ENCODE results near the gene RAVER1.

Gene RAVER1

DNA sequence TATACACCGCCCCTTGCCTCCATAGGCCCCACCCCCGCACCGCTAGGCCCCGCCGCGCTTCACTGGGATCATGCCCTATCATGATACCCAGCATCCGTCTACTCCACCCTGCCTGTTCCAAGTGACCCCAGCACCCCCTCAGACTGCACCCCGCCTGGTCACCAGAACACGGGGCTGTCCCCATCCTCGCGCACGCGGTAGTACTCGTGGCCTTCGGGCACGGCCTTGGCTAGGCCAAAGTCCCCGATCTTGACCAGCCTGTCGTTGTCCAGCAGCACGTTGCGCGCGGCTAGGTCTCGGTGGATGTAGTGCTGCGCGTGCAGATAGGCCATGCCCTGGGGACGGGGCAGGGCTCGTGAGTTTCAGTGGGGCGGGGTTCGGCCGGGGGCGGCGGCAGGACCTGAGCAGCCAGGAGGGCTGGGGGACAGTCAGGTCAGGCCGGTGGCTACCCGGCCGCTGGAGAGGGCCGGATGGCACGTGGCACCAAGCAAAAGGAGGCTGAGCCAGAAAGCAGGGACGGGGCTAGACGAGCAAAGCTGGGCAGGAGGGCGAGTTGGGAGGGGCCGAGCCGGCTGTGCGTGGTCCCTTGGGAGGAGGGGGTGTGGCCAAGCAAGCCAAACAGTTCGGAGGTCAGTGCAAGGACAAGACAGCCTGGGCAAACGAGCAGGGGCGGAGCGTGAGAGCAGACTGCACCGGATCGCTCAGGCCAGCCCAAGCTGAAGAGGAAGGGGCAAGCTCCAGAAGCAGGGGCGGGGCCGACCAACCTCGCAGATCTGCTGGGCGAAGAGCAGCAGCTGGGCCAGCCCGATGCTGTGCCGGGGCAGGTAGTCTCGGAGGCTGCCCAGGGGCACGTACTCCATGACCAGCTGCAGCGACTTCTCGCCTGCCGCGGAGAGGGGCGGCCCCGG lies 19.7 kb upstream of the RAVER1 start:
- no peak overlapping the region for H3K4me3 ChIP-seq (ENCODE audit: low read depth, low read length)
- TF ChIP-seq, protein P1, sequence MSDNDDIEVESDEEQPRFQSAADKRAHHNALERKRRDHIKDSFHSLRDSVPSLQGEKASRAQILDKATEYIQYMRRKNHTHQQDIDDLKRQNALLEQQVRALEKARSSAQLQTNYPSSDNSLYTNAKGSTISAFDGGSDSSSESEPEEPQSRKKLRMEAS (IDR thresholded peaks at IDR 0.05; ENCODE audit: low read depth, low read length): 0 out of 2 replicates have a peak, but pooled peaks have one; percentile 8
- TF ChIP-seq POLR2A (IDR thresholded peaks at IDR 0.05; ENCODE audit: extremely low read depth, insufficient read length) (no peak), MYC (IDR thresholded peaks at IDR 0.05; ENCODE audit: low read depth, low read length) (no peak; the same call in 1 of the 2 replicates)
- TF ChIP-seq, protein P2, sequence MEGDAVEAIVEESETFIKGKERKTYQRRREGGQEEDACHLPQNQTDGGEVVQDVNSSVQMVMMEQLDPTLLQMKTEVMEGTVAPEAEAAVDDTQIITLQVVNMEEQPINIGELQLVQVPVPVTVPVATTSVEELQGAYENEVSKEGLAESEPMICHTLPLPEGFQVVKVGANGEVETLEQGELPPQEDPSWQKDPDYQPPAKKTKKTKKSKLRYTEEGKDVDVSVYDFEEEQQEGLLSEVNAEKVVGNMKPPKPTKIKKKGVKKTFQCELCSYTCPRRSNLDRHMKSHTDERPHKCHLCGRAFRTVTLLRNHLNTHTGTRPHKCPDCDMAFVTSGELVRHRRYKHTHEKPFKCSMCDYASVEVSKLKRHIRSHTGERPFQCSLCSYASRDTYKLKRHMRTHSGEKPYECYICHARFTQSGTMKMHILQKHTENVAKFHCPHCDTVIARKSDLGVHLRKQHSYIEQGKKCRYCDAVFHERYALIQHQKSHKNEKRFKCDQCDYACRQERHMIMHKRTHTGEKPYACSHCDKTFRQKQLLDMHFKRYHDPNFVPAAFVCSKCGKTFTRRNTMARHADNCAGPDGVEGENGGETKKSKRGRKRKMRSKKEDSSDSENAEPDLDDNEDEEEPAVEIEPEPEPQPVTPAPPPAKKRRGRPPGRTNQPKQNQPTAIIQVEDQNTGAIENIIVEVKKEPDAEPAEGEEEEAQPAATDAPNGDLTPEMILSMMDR (IDR thresholded peaks at IDR 0.05; ENCODE audit: low read depth, low read length): no peak
- DNase-seq (ENCODE audit: low read depth): peak; percentile 70

GRCh38 chr19:10346509-10346908 lies 13.2 kb upstream of the RAVER1 start:
- peak overlapping the region; percentile 1 for H3K4me3 ChIP-seq (ENCODE audit: low read depth, low read length)
- TF ChIP-seq, protein P2 (IDR thresholded peaks at IDR 0.05; ENCODE audit: low read depth, low read length): no peak
- peak; percentile 100 for DNase-seq (ENCODE audit: low read depth)

- DNase-seq (ENCODE audit: low read depth): no peak
- no peak for TF ChIP-seq POLR2A (IDR thresholded peaks at IDR 0.05; ENCODE audit: extremely low read depth, insufficient read length)
- TF ChIP-seq, protein P2 (IDR thresholded peaks at IDR 0.05; ENCODE audit: low read depth, low read length): no peak
- no peak overlapping the region for H3K4me3 ChIP-seq (ENCODE audit: low read depth, low read length)
Measured at GRCh38 chr19:10344780-10345179, 11.5 kb upstream of the RAVER1 start.

- no peak for TF ChIP-seq MYC (IDR thresholded peaks at IDR 0.05; ENCODE audit: low read depth, low read length)
- TF ChIP-seq, protein P1 (IDR thresholded peaks at IDR 0.05; ENCODE audit: low read depth, low read length): no peak
- TF ChIP-seq POLR2A (IDR thresholded peaks at IDR 0.05; ENCODE audit: extremely low read depth, insufficient read length): no peak
- TF ChIP-seq, protein P2 (IDR thresholded peaks at IDR 0.05; ENCODE audit: low read depth, low read length): no peak
- no peak overlapping the region for H3K4me3 ChIP-seq (ENCODE audit: low read depth, low read length)
- DNase-seq (ENCODE audit: low read depth): no peak
Measured at GRCh38 chr19:10343495-10343894, 10.2 kb upstream of the RAVER1 start.

DNA sequence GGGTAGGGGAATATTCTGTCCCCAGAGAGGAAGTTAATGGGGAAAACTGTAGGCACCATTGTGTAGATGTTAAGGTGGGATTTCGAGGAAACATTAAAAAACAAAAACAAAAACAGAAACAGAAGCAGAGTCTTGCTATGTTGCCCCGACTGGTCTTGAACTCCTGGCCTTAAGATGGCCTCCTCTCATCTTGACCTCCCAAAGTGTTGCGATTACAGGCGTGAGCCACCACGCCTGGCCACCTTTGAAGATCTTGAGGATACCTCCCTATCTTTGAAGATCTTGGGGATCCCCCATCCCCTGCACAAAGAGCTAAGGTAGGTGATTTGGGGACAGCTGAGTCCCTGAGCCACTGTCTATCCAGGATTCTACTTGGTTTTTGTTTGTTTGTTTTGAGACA lies 6.6 kb upstream of the RAVER1 start:
- TF ChIP-seq MYC (IDR thresholded peaks at IDR 0.05; ENCODE audit: low read depth, low read length) (no peak), POLR2A (IDR thresholded peaks at IDR 0.05; ENCODE audit: extremely low read depth, insufficient read length) (no peak)
- TF ChIP-seq, protein P1 (IDR thresholded peaks at IDR 0.05; ENCODE audit: low read depth, low read length): no peak
- no peak for DNase-seq (ENCODE audit: low read depth)
- H3K4me3 ChIP-seq (ENCODE audit: low read depth, low read length): peak overlapping the region; percentile 48

- H3K4me3 ChIP-seq (ENCODE audit: low read depth, low read length): peak within 1 kb of the TSS; percentile 48
- peak; percentile 100 for DNase-seq (ENCODE audit: low read depth)
- TF ChIP-seq POLR2A (IDR thresholded peaks at IDR 0.05; ENCODE audit: extremely low read depth, insufficient read length): no peak
- TF ChIP-seq, protein P2 (IDR thresholded peaks at IDR 0.05; ENCODE audit: low read depth, low read length): no peak
- TF ChIP-seq MYC (IDR thresholded peaks at IDR 0.05; ENCODE audit: low read depth, low read length): no peak
- TF ChIP-seq, protein P1 (IDR thresholded peaks at IDR 0.05; ENCODE audit: low read depth, low read length): no peak
Measured at GRCh38 chr19:10339380-10339960, 6.1 kb upstream of the RAVER1 start, which contains the start of gene ICAM3. TSS of gene ICAM3 (minus strand) at chr19:10339624. CDS start at chr19:10339614, 10 bp downstream.

All from NB4 (cell line).